ENCODE measurements around the gene SERF1A.
"Not testable (repeated sequence)": the region's sequence is repeated elsewhere in the genome, so short reads cannot be mapped to it uniquely, and the experiment has no call there.

SERF1A gene

DNA sequence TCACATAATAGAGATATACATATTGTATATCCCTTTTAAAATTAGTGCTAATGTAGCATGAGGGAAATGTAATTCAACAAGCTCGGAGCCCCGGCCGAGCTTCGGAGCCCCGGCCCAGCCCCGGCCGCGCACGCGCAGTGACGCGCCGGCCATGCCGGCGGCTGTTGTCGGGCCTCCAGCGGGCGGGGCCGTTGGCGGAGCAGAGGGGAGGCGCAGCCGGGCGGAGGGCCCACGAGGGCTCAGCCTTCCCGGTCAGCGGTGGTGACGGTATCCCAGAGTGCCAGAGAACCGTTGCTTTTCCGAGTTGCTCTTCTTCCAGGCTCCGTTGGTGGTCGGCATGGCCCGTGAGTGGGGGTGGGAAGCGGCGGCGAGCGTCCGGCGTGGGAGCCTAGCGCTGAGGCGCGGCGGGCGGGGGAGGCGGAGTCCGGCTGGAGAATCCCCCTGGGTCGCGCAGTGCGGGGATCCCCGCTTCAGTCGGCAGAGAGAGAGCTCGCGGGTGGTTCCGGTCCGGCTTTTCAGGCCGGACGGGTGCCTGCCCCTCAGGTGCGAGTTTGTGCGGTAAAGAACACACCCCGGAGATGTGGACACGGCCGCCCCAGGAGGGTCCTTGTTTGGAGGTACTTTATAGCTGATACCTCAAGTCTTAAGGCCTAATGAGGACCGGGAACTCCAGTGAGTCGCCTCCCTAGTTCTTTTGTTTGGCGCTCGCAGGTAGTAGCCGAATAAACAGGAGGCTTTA is at the start of gene SERF1A:
Gene SERF1A, plus strand, starts transcription at position 137 of the 739 bp plus-strand sequence. Its CDS starts 201 bp downstream, at position 338.
- not testable (repeated sequence) for DNase-seq

DNA sequence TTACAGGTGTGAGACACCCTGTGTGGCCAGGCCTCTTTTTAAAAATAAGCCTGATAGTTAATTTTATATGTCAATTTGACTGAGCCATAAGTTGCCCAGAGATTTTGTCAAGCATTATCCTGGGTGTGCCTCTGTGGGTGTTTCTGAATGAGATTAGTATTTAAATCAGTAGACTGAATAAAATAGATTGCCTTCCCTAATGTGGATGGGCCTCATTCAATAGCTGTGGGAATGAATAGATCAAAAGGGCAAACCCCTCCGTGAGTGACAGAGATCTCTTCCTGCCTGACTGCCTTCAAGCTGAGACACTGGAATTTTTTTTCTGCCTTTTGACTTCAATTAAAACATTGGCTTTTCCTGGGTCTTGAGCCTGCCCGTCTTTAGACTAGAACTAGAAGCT is 33.7 kb upstream of the SERF1A start:
- not testable (repeated sequence) for DNase-seq

DNA sequence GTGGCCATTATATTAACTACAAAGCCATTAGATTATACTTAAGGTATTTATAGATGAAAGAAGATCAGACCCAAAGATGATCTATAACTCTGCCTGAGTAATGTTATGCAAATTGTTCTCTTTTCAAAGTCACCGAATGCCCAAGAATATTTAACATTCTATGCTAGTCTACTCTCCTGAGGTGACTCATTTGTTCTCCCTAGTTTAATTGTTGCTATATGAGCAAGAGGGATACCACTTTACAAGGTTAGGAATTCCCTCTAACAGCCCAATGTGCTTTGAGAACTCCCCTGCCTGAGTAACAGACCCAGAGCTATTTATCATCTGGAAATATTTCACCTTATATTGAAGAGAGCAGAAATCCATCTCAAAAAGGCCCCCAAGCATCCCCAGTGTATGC is 29.8 kb upstream of the SERF1A start:
- not testable (repeated sequence) for DNase-seq

DNA sequence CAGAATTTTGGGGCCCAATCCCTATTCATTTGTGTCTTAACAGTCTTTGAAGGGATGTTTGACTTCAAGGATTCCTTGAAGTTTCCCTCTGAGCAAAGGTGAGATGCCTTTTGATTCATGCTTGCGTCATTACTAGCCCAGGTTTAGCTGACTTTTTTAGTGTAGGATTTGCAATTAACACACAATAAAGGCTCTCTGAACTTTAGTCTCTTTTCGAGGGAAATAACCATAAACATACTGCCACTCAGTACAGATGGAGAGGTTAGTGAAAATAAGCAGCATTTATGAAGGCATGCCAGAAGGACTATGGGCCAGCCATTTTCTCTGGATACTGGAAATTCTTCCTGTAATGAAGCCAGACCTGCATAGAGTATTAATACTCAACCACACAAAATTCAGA is 4.4 kb upstream of the SERF1A start:
- DNase-seq, result not testable (repeated sequence)

DNA sequence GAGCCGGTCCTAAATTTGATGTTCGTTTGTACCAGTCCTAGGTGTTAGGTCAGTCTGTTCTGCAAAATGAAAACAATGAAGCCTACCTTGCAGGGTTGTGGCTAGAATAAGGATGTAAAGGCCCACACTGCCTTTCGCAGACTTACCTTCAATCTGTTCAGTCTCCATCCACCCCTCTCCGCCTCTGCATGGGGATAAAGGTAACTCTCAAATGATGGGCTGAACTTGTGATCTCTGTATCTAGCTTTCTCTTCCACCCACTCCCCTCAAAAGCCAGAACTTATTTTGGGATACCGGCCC is 753 bp downstream of the SERF1A start:
- not testable (repeated sequence) for DNase-seq

DNA sequence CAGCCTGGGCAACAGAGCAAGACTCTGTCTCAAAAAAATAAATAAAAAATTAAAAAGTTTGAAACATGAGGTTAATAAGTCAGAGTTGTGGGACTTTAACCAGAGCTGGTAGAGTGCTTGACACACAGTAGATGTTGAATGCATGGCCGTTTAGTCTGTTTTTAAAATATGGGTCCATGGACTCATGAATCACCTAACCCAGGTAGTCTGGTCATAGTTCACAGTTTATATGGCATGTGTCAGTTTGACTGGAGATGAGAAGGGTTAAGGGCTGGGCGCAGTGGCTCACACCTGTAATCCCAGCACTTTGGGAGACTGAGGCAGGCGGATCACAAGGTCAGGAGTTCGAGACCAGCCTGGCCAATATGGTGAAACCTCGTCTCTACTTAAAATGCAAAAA is 6.2 kb downstream of the SERF1A start:
- DNase-seq, result not testable (repeated sequence)

DNA sequence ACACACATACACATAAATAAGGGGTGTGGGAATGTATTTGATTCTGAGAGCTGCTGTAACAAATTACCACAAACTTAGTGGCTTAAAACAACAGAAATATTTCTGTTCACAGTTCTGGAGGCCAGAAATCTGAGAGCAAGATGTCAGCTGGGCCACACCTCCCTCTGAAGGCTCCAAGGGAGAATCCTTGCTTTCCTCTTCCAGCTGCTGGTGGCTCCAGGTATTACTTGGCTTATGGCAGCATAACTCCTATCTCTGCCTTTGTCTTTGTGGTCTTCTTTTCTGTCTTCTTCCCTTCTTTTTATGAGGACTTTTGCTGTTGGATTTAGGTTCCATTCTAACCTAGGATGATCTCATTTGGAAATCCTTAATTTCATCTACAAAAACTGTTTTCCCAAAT is 16.4 kb downstream of the SERF1A start:
- not testable (repeated sequence) for DNase-seq

DNA sequence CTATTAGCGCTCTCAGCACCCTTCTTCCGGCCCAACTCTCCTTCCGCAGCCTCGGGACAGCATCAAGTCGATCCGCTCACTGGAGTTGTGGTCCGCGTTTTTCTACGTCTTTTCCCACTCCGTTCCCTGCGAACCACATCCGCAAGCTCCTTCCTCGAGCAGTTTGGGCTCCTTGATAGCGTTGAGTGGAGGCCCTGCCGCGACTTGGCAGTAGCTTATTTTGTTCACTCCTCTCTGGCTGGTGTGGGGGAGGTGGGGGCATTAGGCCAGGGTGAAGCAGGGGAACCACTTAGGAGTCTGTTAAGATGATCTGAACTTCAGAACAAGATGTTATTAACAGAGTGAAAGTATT is 24.7 kb downstream of the SERF1A start:
- DNase-seq, result not testable (repeated sequence)

DNA sequence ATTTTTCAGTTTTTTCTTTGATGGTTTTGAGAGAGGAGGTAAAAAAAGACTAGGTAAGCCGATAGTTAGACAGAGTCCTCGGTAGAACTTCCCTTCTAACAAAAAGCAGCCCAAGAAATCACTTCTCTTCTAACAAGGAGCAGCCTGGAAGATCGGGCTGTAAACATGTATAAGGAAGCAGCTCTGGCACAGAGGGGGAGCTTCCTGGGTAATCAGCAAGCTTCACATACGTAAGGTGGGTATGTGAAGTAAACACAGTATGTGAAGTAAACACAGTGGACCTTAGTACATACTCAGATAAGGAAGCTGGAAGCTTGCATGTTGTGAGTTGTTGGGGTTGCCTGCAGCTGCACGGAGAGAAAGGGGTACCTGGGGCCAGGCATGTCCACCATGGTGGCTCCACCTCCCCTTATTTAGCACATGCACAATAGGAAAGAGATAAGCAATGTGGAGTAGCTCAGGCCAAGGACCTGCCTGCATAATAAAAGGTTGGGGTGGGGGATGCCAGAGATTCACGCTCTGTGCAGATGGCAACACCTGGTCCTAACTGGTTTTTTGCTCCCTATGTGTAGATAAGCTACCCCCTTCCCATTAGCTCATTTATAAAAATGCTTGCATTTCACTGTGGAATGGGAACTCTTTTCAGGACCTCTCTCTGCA is 31.4 kb downstream of the SERF1A start:
- DNase-seq, result not testable (repeated sequence)

DNA sequence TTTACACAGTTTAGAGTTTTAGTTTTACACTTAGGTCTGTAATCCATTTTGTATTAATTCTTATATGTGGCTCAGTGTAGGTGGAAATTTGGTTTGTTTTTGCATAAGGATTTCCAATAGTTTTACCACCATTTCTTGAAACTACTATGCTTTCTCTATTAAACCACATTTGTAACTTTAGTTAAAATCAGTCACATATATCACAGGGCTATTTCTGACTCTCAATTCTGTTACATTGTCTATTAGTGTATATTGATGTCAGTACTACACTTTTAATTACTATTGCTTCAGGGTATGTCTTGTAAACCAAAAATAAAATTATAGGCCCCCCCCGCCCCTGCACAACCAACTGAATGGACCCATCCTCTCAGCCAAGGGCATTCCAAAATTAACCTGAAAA is 32.1 kb downstream of the SERF1A start:
- DNase-seq, result not testable (repeated sequence)

DNA sequence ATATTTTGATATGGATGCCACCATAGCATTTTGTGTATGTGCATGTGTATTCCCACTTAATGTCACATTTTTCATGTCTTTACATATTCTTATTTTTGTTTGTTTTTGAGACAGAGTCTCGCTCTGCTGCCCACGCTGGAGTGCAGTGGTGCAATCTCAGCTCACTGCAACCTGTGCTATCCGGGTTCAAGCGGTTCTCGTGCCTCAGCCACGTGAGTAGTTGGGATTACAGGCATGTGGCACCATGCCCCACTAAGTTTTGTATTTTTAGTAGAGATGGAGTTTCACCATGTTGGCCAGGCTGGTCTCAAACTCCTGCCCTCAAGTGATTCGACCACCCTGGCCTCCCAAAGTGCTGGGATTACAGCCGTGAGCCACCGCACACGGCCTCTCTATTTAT is 52.6 kb downstream of the SERF1A start:
- not testable (repeated sequence) for DNase-seq

Data from activated T-cell treated with anti-CD3 and anti-CD28 coated beads, Interleukin-2, amount 50 U/mL, for 1 hour (primary cell).